NCI-H345 (cell line): ENCODE measurements around the gene RAPSN.

Experiments used
- DNase-seq: peaks from one replicate; lab custom pipeline; 2025; lab: John Stamatoyannopoulos, UW

Gene RAPSN

GRCh38 chr11:47433157-47433556 lies 15.8 kb downstream of the RAPSN start:
- no peak for DNase-seq

- DNase-seq, result no peak
Observed at GRCh38 chr11:47431356-47432083, 17.4 kb downstream of the RAPSN start.

GRCh38 chr11:47430524-47430923 lies 18.4 kb downstream of the RAPSN start:
- no peak for DNase-seq

GRCh38 chr11:47426062-47426956 lies 22.6 kb downstream of the RAPSN start, which contains the start of gene PSMC3:
Gene PSMC3 (minus strand): TSS chr11:47426439. CDS start chr11:47426279, 160 bp downstream.
- peak; percentile 99 for DNase-seq

- DNase-seq, result no peak
Observed at GRCh38 chr11:47425611-47426010, 23.3 kb downstream of the RAPSN start.

GRCh38 chr11:47418454-47419259 lies 30.3 kb downstream of the RAPSN start:
- no peak for DNase-seq

- no peak for DNase-seq
Observed at GRCh38 chr11:47417712-47418111, 31.2 kb downstream of the RAPSN start.

GRCh38 chr11:47415949-47416472 lies 32.9 kb downstream of the RAPSN start:
- no peak for DNase-seq

- no peak for DNase-seq
Observed at GRCh38 chr11:47415091-47415854, 33.7 kb downstream of the RAPSN start.

GRCh38 chr11:47414685-47415070 lies 34.3 kb downstream of the RAPSN start:
- no peak for DNase-seq

- no peak for DNase-seq
Observed at GRCh38 chr11:47413908-47414684, 34.8 kb downstream of the RAPSN start.

- no peak for DNase-seq
Observed at GRCh38 chr11:47413351-47413750, 35.6 kb downstream of the RAPSN start.

GRCh38 chr11:47411884-47412746 lies 36.8 kb downstream of the RAPSN start:
- no peak for DNase-seq

GRCh38 chr11:47410370-47411264 lies 38.3 kb downstream of the RAPSN start:
- DNase-seq, result no peak

GRCh38 chr11:47409440-47410369 lies 39.2 kb downstream of the RAPSN start:
- DNase-seq, result no peak

- no peak for DNase-seq
Observed at GRCh38 chr11:47408598-47409439, 40.1 kb downstream of the RAPSN start.
